ENCODE results near the gene SMC1A.

Gene SMC1A

GRCh38 chrX:53437206-53437605, 14.8 kb upstream of the SMC1A start:
- no peak overlapping the region for H3K27ac ChIP-seq
- TF ChIP-seq CTCF (conservative IDR thresholded peaks at IDR 0.05), result no peak

- no peak overlapping the region for H3K27ac ChIP-seq
- peak; percentile 71 for TF ChIP-seq CTCF (conservative IDR thresholded peaks at IDR 0.05)
Measured at GRCh38 chrX:53435997-53436396, 13.5 kb upstream of the SMC1A start.

GRCh38 chrX:53433651-53434639, 11.5 kb upstream of the SMC1A start, which contains the start of gene HSD17B10:
TSS of gene HSD17B10 (minus strand) at chrX:53434370. CDS start at chrX:53434345, 25 bp downstream.
- no peak for TF ChIP-seq CTCF (conservative IDR thresholded peaks at IDR 0.05)
- peak within 1 kb of the TSS; percentile 50 for H3K27ac ChIP-seq

- no peak for TF ChIP-seq CTCF (conservative IDR thresholded peaks at IDR 0.05)
- H3K27ac ChIP-seq, result no peak overlapping the region
Measured at GRCh38 chrX:53430231-53430630, 7.8 kb upstream of the SMC1A start.

- no peak for TF ChIP-seq CTCF (conservative IDR thresholded peaks at IDR 0.05)
- no peak overlapping the region for H3K27ac ChIP-seq
Measured at GRCh38 chrX:53429755-53430154, 7.3 kb upstream of the SMC1A start.

GRCh38 chrX:53422861-53423306, 430 bp upstream of the SMC1A start, which contains the start of gene RIBC1:
TSS of gene RIBC1 (plus strand) at chrX:53422873. CDS start at chrX:53426277, 3,404 bp downstream.
- H3K27ac ChIP-seq, result peak within 1 kb of the TSS; percentile 63
- no peak for TF ChIP-seq CTCF (conservative IDR thresholded peaks at IDR 0.05)

GRCh38 chrX:53421772-53422085, 725 bp downstream of the SMC1A start:
- TF ChIP-seq CTCF (conservative IDR thresholded peaks at IDR 0.05), result no peak
- H3K27ac ChIP-seq, result peak overlapping the region; percentile 63
